Neuronal stem cell (in vitro differentiated cells): Measurements from ENCODE around the gene STARD13.

Experiments used
- DNase-seq: peaks from one replicate; pipeline ENCODE4 v3.0.0-alpha.2; 2013; ENCODE audit warnings: low spot score
- H2AFZ ChIP-seq: one replicate; pipeline ENCODE4 v1.6.1; 2013; ENCODE audit warnings: mild to moderate bottlenecking, low read length, inconsistent platforms
- H2AK5ac ChIP-seq: 2 replicates; pipeline ENCODE4 v1.6.1; 2013; ENCODE audit warnings: low read depth, mild to moderate bottlenecking, inconsistent platforms, low read length, moderate library complexity, mixed read lengths
- H2BK120ac ChIP-seq: 2 replicates; pipeline ENCODE4 v1.6.1; 2013; ENCODE audit warnings: low read depth, mild to moderate bottlenecking, inconsistent platforms, low read length, moderate library complexity, mixed read lengths
- H2BK12ac ChIP-seq: one replicate; pipeline ENCODE4 v1.6.1; 2013; ENCODE audit warnings: low read length, inconsistent platforms
- H2BK15ac ChIP-seq: 2 replicates; pipeline ENCODE4 v1.6.1; 2013; ENCODE audit warnings: mild to moderate bottlenecking, low read length, inconsistent platforms, mixed read lengths
- H2BK5ac ChIP-seq: one replicate; pipeline ENCODE4 v1.6.1; 2013; ENCODE audit warnings: inconsistent platforms, mild to moderate bottlenecking, low read length, moderate library complexity
- H3K14ac ChIP-seq: one replicate; pipeline ENCODE4 v1.6.1; 2013; ENCODE audit warnings: low read length, inconsistent platforms
- H3K18ac ChIP-seq: 2 replicates; pipeline ENCODE4 v1.6.1; 2013; ENCODE audit warnings: low read length, inconsistent platforms
- H3K23ac ChIP-seq: 2 replicates; pipeline ENCODE4 v1.6.1; 2013; ENCODE audit warnings: low read depth, mild to moderate bottlenecking, mixed read lengths, low read length, inconsistent platforms; ENCODE audit not compliant: poor library complexity
- H3K27ac ChIP-seq: replicated peaks from 3 replicates; pipeline ENCODE4 v1.5.1; 2013; ENCODE audit warnings: low read length, inconsistent platforms
- H3K27me3 ChIP-seq, 3 experiments: 2 replicates each; pipeline ENCODE4 v1.6.1; 2013; ENCODE audit warnings: low read length in 3 of 3, mild to moderate bottlenecking in 2 of 3, inconsistent platforms in 1 of 3, low read depth in 1 of 3, mixed read lengths in 1 of 3, moderate library complexity in 1 of 3; ENCODE audit not compliant: control insufficient read depth in 3 of 3, insufficient read depth in 3 of 3
- H3K36me3 ChIP-seq, 2 donors: replicated peaks in 1 of 2; 2 replicates each; pipeline ENCODE4 v1.6.1; 2013; ENCODE audit warnings: low read length in 2 of 2; ENCODE audit not compliant: control insufficient read depth in 2 of 2, insufficient read depth in 2 of 2
- H3K4ac ChIP-seq: 2 replicates; pipeline ENCODE4 v1.6.1; 2013; ENCODE audit warnings: inconsistent platforms, mild to moderate bottlenecking, low read length, moderate library complexity
- H3K4me1 ChIP-seq, 2 donors: 1 replicate in 1 of 2; 2 replicates in 1 of 2; pipeline ENCODE4 v1.6.1; 2013; ENCODE audit warnings: low read length in 2 of 2, low read depth in 1 of 2; ENCODE audit not compliant: control insufficient read depth in 2 of 2, insufficient read depth in 1 of 2
- H3K4me2 ChIP-seq: one replicate; pipeline ENCODE4 v1.6.1; 2013; ENCODE audit warnings: mild to moderate bottlenecking, low read length, inconsistent platforms; ENCODE audit not compliant: insufficient read depth, poor library complexity, severe bottlenecking
- H3K4me3 ChIP-seq, 2 donors: 2 replicates each; pipeline ENCODE4 v1.5.1; 2013; ENCODE audit warnings: low read length in 2 of 2, mild to moderate bottlenecking in 2 of 2, inconsistent platforms in 1 of 2, moderate library complexity in 1 of 2
- H3K79me1 ChIP-seq: one replicate; pipeline ENCODE4 v1.6.1; 2013; ENCODE audit warnings: low read depth, mild to moderate bottlenecking, inconsistent platforms, low read length, moderate library complexity
- H3K9ac ChIP-seq: one replicate; pipeline ENCODE4 v1.6.1; 2013; ENCODE audit warnings: mild to moderate bottlenecking, low read depth, low read length, inconsistent platforms; ENCODE audit not compliant: poor library complexity
- H3K9me3 ChIP-seq, 2 donors: replicated peaks in 1 of 2; 2 replicates each; pipeline versions ENCODE3 to v1.6.1; 2013; ENCODE audit warnings: low read length in 2 of 2, mild to moderate bottlenecking in 2 of 2, inconsistent platforms in 1 of 2, low read depth in 1 of 2, mixed read lengths in 1 of 2, moderate library complexity in 1 of 2; ENCODE audit not compliant: control insufficient read depth in 2 of 2, insufficient read depth in 1 of 2
- H4K8ac ChIP-seq: one replicate; pipeline ENCODE4 v1.6.1; 2013; ENCODE audit warnings: low read depth, mild to moderate bottlenecking, inconsistent platforms, low read length, moderate library complexity
- H4K91ac ChIP-seq: one replicate; pipeline ENCODE4 v1.6.1; 2013; ENCODE audit warnings: low read length, low read depth, mild to moderate bottlenecking, inconsistent platforms; ENCODE audit not compliant: poor library complexity
- WGBS, 2 donors: extraction: QIAGEN DNeasy Blood & Tissue Kit; methylation state at CpG; one replicate each; pipeline ENCODE4 v1.1.7; 2013; ENCODE audit warnings: missing lambda C conversion rate in 2 of 2, mixed read lengths in 1 of 2; ENCODE audit not compliant: insufficient read length in 2 of 2, insufficient replicate concordance in 1 of 2; ENCODE audit errors: extremely low coverage in 2 of 2; 5-methylcytosine and 5-hydroxymethylcytosine counted together

Gene STARD13

DNA sequence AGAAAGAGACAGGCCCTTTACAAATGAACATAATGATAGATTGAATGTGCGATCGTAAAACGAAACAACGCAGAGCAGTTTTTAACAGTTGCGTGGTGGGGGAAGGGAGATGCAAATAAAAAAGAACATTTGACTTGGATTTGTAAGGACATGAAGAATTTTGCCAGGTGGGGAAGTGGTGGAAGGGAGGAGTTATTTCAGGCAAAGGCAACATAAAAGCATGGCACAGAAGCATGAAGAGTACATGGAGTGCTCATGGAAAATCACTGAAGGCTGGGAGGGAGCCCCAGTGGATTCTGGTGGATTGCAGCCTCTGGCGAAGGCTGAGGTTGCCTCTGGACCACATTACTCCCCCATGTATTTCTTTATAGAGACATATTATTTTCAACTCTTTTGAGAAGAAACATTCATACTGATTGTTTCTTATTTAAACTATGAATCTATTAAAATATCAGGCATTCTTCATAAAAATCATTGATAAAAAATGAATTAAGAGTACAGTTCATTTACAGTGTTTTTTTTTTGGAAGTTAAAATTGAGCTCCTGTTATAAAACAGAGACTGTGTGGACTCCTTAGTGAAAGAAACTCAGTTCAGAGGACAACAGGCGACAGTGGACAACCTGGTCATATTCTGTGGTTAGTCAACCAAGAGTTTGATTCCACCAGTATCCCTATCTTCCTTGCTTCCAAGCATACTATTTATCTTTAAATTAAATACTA is 57.5 kb downstream of the STARD13 start:
- Histone ChIP-seq H4K91ac (no peak overlapping the region), H2BK120ac (no peak overlapping the region), H2AK5ac (no peak overlapping the region), H3K14ac (no peak overlapping the region), H3K18ac (no peak overlapping the region), H3K4me1 (peaks cover 2 to 7% of the 10 kb centered on the region in 2 donors), H2AFZ (no peak overlapping the region), H2BK12ac (no peak overlapping the region), H3K27me3 (no peaks in the 10 kb centered on the region), H3K4me3 (no peak overlapping the region), H3K9ac (no peak overlapping the region), H4K8ac (no peak overlapping the region), H3K23ac (no peak overlapping the region), H3K36me3 (no peaks in the 10 kb centered on the region), H3K79me1 (no peaks in the 10 kb centered on the region), H2BK15ac (no peak overlapping the region), H2BK5ac (no peak overlapping the region), H3K27ac (no peak overlapping the region), H3K9me3 (peaks cover 0 to 7% of the 10 kb centered on the region in 2 donors), H3K4ac (no peak overlapping the region), H3K4me2 (no peak overlapping the region)
- WGBS, 2 donors: 100% methylated on average over 5 of the region's 7 CpGs; no CpG with 5 or more reads in 1 of the 2 donors
- DNase-seq: no peak

DNA sequence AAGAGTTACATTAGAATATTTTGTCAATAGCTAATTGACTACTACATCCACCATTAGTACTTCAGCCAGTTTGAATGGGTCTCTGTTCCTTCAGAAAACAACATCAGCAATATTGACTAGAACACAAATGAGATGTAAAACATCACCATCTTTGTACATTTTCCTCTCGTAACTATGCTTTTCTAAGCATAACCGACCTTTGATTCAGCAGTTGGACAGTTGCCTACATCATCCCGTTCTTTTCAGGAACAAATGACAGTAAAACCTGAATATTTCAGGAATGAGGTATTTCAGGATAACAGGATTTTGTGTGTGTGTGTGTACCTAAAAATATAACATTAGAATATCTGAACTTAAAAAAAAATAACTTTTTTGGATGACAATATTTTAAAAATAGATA is 60.9 kb downstream of the STARD13 start:
- no peak overlapping the region for H3K4me2 ChIP-seq
- H3K23ac ChIP-seq: no peak overlapping the region
- H3K27ac ChIP-seq: no peak overlapping the region

DNA sequence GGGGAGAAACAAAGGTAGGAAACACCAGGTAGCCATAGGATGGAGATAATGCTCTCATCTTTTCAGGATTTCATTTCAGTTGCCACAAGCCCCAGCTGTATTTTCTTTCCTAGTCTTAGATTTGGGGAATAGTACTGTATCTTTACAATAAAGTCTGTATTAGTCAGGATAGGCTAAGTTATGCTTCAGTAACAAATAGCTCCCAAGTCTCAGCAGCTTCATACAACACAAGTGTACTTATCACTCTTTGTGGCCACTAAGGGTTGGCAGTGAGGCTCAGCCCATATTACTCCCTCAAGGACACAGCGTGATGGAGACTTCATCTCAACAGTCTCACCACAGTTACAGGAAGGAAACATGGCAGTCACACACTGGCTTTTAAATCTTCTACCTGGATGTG is 61.4 kb downstream of the STARD13 start:
- no peak overlapping the region for H3K9ac ChIP-seq
- no CpG with 5 or more reads among the region's 1 CpG for WGBS, 2 donors

More for the DNA sequence above, 60.9 kb downstream of the STARD13 start:
- H2BK5ac ChIP-seq: no peak overlapping the region
- no peak overlapping the region for H3K4ac ChIP-seq
- no peak overlapping the region for H2BK15ac ChIP-seq
- no peaks in the 10 kb centered on the region for H3K27me3 ChIP-seq
- no peaks in the 10 kb centered on the region for H3K79me1 ChIP-seq
- H3K9ac ChIP-seq: no peak overlapping the region
- H3K4me1 ChIP-seq: peaks cover 2 to 3% of the 10 kb centered on the region in 2 donors
- DNase-seq: no peak
- no peak overlapping the region for H2BK12ac ChIP-seq
- H2BK120ac ChIP-seq: no peak overlapping the region
- H3K14ac ChIP-seq: no peak overlapping the region
- H2AK5ac ChIP-seq: no peak overlapping the region
- H4K8ac ChIP-seq: no peak overlapping the region
- H4K91ac ChIP-seq: no peak overlapping the region
- WGBS, 2 donors: no CpG with 5 or more reads among the region's 3 CpGs
- peaks cover 0 to 7% of the 10 kb centered on the region in 2 donors for H3K9me3 ChIP-seq
- no peak overlapping the region for H3K18ac ChIP-seq
- no peak overlapping the region for H3K4me3 ChIP-seq
- H2AFZ ChIP-seq: no peak overlapping the region
- no peaks in the 10 kb centered on the region for H3K36me3 ChIP-seq

DNA sequence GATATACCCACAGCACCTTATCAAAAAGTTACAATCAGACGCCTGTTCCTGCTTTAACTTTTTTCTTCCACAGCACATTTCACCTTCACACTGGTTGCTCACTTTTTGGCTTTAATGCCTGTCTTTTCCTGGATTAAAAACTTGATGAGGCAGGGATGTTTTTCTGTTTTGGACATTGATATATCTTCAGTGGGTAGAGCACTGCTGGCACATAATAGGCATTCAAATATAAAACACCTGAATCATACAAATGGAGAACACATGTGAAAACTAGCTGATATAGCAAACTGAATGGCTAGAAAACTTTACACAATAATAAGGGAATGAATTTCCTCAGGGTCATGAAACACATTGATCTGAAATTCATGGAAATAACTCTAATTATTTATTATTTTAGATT is 65.6 kb downstream of the STARD13 start:
- Histone ChIP-seq H3K4me2 (no peak overlapping the region), H3K4me3 (no peak overlapping the region), H3K4me1 (peaks cover 0 to 2% of the 10 kb centered on the region in 2 donors), H3K36me3 (no peaks in the 10 kb centered on the region), H3K9ac (no peak overlapping the region), H3K27ac (no peak overlapping the region), H2BK5ac (no peak overlapping the region), H3K27me3 (no peaks in the 10 kb centered on the region), H2BK15ac (no peak overlapping the region), H4K8ac (no peak overlapping the region), H3K23ac (no peak overlapping the region), H3K79me1 (no peaks in the 10 kb centered on the region), H3K14ac (no peak overlapping the region), H4K91ac (no peak overlapping the region), H3K9me3 (peaks cover 0 to 7% of the 10 kb centered on the region in 2 donors), H2BK12ac (no peak overlapping the region), H2BK120ac (no peak overlapping the region), H2AK5ac (no peak overlapping the region), H3K4ac (no peak overlapping the region), H2AFZ (no peak overlapping the region), H3K18ac (no peak overlapping the region)
- no peak for DNase-seq
- no CpG with 5 or more reads among the region's 1 CpG for WGBS, 2 donors

More for the DNA sequence above, 61.4 kb downstream of the STARD13 start:
- Histone ChIP-seq H3K4me1 (peaks cover 0 to 2% of the 10 kb centered on the region in 2 donors), H3K79me1 (no peaks in the 10 kb centered on the region), H3K14ac (no peak overlapping the region), H4K8ac (no peak overlapping the region), H2BK120ac (no peak overlapping the region), H3K4me2 (no peak overlapping the region), H2AK5ac (no peak overlapping the region), H3K27ac (no peak overlapping the region), H3K18ac (no peak overlapping the region), H2AFZ (no peak overlapping the region), H3K4me3 (no peak overlapping the region), H3K23ac (no peak overlapping the region), H4K91ac (no peak overlapping the region), H3K4ac (no peak overlapping the region), H2BK12ac (no peak overlapping the region), H3K9me3 (peaks cover 0 to 7% of the 10 kb centered on the region in 2 donors), H2BK5ac (no peak overlapping the region), H3K27me3 (no peaks in the 10 kb centered on the region), H2BK15ac (no peak overlapping the region), H3K36me3 (no peaks in the 10 kb centered on the region)
- DNase-seq: no peak
